ENCODE measurements around the gene REXO5. TPM values are rescaled to one million over a fixed set of nuclear protein-coding genes. Genes with fewer than 3 reads are reported as not detected.

Gene REXO5
- total RNA-seq, 1 experiment from 2014 or later: 6.7 TPM

GRCh38 chr16:20782470-20782869, 23.9 kb upstream of the REXO5 start:
- no peak overlapping the region for H3K14ac ChIP-seq (ENCODE audit: insufficient read depth, low read length)
- no peak overlapping the region for H4K8ac ChIP-seq (replicated peaks; ENCODE audit: insufficient read length, low read depth, low read length)
- H3K27ac ChIP-seq (ENCODE audit: insufficient read length, low read depth, low read length): no peak overlapping the region
- Mint-ChIP-seq H3K4me1 (no peaks in the 10 kb centered on the region; a peak in 2 of 4 replicates), H3K9me3 (no peaks in the 10 kb centered on the region), H3K27ac (no peak overlapping the region), H3K27me3 (ENCODE audit: low read depth) (no peaks in the 10 kb centered on the region), H3K36me3 (ENCODE audit: insufficient read depth in 1 of 3, low read depth in 3 of 3) (no peaks in the 10 kb centered on the region), H3K4me3 (no peak overlapping the region)
- H4K5ac ChIP-seq (ENCODE audit: insufficient read length, low read depth, low read length): no peak overlapping the region
- H4K91ac ChIP-seq (ENCODE audit: insufficient read length, low read depth, low read length): no peak overlapping the region
- H3K56ac ChIP-seq (ENCODE audit: insufficient read length, low read depth, low read length): no peak overlapping the region
- H3K4me1 ChIP-seq (ENCODE audit: insufficient read depth, low read length): no peaks in the 10 kb centered on the region
- no peak overlapping the region for H3K4ac ChIP-seq (ENCODE audit: low read depth, low read length)
- H3K9ac ChIP-seq (ENCODE audit: extremely low read depth, insufficient read length, low read length): no peak overlapping the region
- no peaks in the 10 kb centered on the region for H3K9me3 ChIP-seq (ENCODE audit: control insufficient read depth, low read depth, low read length)
- H2BK12ac ChIP-seq (ENCODE audit: insufficient read length, low read depth, low read length): no peak overlapping the region
- H2AK5ac ChIP-seq (ENCODE audit: insufficient read length, low read length): no peak overlapping the region
- no peaks in the 10 kb centered on the region for H3K27me3 ChIP-seq (ENCODE audit: insufficient read depth, low read length)
- no peak overlapping the region for H3K18ac ChIP-seq (ENCODE audit: insufficient read length, low read depth, low read length)
- no peaks in the 10 kb centered on the region for H4K20me1 ChIP-seq (ENCODE audit: control insufficient read depth, insufficient read depth, insufficient read length)
- H3K23me2 ChIP-seq (ENCODE audit: insufficient read length, low read depth, low read length, poor library complexity, severe bottlenecking): no peaks in the 10 kb centered on the region
- no peaks in the 10 kb centered on the region for H3K79me1 ChIP-seq (ENCODE audit: insufficient read depth, low read depth, low read length, poor library complexity, severe bottlenecking)
- H2BK20ac ChIP-seq (ENCODE audit: low read depth, low read length, poor library complexity, severe bottlenecking): no peak overlapping the region
- no peak overlapping the region for H3K23ac ChIP-seq (ENCODE audit: insufficient read length, low read depth, low read length)
- H3K4me2 ChIP-seq (ENCODE audit: insufficient read depth, insufficient read length, low read length): no peak overlapping the region
- WGBS (ENCODE audit: extremely low coverage, insufficient read length, low lambda C conversion rate): no CpG with 5 or more reads among the region's 2 CpGs
- no peak overlapping the region for H2BK15ac ChIP-seq (ENCODE audit: low read depth, low read length)
- no peak overlapping the region for H2BK120ac ChIP-seq (ENCODE audit: low read depth, low read length, poor library complexity, severe bottlenecking)
- H2AFZ ChIP-seq (ENCODE audit: low read length): no peak overlapping the region
- TF ChIP-seq, protein P1, sequence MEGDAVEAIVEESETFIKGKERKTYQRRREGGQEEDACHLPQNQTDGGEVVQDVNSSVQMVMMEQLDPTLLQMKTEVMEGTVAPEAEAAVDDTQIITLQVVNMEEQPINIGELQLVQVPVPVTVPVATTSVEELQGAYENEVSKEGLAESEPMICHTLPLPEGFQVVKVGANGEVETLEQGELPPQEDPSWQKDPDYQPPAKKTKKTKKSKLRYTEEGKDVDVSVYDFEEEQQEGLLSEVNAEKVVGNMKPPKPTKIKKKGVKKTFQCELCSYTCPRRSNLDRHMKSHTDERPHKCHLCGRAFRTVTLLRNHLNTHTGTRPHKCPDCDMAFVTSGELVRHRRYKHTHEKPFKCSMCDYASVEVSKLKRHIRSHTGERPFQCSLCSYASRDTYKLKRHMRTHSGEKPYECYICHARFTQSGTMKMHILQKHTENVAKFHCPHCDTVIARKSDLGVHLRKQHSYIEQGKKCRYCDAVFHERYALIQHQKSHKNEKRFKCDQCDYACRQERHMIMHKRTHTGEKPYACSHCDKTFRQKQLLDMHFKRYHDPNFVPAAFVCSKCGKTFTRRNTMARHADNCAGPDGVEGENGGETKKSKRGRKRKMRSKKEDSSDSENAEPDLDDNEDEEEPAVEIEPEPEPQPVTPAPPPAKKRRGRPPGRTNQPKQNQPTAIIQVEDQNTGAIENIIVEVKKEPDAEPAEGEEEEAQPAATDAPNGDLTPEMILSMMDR (conservative IDR thresholded peaks at IDR 0.05): no peak
- H2BK5ac ChIP-seq (ENCODE audit: insufficient read length, low read length): no peak overlapping the region
- H3T11ph ChIP-seq (ENCODE audit: low read length): no peak overlapping the region
- H3K79me2 ChIP-seq (ENCODE audit: insufficient read depth, low read length): no peaks in the 10 kb centered on the region
- no peak for DNase-seq

All from H9 (cell line).